Endothelial cell of hepatic sinusoid (primary cell): Measurements from ENCODE around the gene CHRNA5.

Source experiments
- in situ Hi-C: cut with HindIII; loops from 2 replicates; pipeline ENCODE4 v1.10.0; 2017; ENCODE audit warnings: low sequenced_read_pairs

Gene CHRNA5

DNA sequence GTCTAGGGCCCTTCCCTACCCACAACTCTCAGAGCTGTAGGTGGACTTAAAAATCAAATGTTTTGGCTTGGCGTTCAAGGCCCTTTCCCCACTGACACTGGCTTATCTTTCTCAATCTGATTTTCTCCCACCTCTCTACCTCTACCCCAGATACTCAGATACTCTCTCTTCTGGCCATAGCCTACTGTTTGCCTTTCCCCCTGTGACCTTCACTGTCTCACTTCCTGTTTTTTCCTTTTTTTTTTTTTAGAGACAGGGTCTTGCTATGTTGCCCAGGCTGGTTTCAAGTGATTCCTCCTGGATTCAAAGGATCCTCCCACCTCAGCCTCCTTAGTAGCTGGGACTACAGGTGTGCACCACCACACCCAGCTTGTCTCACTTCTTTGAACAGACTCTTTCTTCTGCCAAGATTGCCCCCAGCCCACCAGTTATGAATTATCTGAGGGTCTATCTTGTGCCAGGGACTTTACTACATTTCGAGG is 71.1 kb downstream of the CHRNA5 start:
- in situ Hi-C loops, result loop anchor here (5.0 kb wide), 1 partner anchor 71 kb away; no protein-coding TSS in a partner anchor

DNA sequence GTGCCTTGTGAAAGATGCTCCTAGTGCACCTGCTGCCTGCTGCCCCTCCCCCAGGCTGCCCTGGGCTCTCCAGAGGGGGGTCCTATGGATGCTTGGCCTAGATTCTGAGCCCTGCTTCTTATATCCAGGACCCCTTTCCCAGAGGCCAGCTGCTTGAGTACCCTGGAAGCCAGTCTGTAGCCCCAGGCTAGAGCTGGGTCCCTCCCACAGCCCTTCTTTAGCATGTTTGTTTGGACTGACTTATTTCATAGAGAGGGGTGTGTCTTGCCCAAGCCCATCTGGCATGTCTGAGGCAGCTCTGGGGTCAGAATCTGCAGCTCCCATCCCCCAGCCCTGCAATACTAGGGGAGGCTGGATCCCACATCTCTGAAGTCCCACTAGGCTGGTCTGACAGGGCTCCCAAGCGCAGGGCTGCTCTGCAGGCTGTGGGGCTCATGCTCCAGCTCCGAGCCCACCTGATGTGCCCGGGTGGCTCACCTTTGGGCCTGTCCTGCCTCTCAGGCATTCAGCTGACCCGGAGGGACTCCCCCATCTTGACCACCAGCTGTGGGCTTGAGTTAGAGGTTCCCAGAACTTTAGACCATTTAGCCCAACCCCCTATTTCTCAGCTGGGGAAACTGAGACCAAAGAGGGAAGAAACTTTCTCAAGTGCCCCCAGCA is 72.6 kb downstream of the CHRNA5 start:
- in situ Hi-C loops, result loop anchor here (5.0 kb wide), 1 partner anchor 69 kb away; no protein-coding TSS in a partner anchor

DNA sequence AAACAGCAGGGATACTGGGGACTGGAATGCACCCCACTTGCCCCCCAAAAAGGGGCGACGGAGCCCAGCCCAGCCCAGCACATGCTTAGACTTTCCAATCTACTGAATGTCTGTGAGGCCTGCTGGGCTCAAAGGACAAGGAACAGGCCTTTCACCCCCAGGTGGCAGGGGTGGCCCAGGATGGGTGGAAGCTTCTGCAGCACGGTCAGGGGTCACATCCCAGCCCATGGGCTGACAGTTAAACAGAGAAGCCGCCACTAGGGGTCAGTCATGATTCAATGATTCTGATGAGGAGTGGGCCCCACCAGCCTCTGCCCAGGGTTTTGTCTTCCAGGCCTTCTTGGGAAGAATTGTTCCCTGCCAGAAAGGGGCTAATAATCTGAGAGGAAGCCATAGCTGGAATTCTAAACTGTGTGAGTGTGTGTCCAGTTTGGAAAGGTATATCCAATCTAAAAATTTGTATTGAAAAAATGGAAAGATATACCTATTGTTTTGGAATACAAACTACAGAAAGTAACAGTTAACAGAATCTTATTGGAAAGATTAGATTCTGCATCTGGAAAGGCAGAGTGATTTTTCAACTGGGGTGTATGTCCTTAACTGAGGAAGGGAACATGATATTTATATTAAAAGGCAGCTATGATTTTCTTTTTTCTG is 73.5 kb downstream of the CHRNA5 start:
- in situ Hi-C loops, result loop anchor here (5.0 kb wide), 1 partner anchor 69 kb away; no protein-coding TSS in a partner anchor

DNA sequence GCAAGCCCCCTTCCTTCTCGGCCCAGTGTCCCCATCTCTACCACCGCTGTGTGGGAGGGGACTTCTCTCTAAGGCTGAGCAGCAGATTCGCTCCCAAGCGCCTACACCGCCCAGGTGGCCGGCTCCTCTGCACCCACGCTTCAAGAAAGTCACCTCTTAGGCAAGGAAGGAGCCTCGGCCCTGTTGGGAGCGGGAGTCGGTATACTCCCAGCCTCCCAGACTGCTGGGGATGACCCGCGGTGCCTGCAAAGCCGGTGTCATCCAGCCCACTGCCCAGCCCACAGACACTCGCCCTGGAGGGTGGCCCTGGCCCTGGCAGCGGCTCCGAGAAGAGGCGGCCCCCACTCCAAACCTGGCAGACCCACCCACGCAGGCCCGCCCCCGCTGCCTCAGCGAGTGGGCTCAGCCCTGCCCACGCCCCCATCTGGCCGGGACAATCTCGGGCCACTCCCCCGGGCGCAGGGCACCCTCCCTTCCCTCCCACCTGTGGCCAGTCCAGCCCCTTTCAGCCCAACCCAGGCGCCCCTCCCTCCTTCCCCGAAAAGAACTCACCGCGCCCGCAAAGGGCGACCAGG is 75.3 kb downstream of the CHRNA5 start:
- in situ Hi-C loops, result no loop called here

DNA sequence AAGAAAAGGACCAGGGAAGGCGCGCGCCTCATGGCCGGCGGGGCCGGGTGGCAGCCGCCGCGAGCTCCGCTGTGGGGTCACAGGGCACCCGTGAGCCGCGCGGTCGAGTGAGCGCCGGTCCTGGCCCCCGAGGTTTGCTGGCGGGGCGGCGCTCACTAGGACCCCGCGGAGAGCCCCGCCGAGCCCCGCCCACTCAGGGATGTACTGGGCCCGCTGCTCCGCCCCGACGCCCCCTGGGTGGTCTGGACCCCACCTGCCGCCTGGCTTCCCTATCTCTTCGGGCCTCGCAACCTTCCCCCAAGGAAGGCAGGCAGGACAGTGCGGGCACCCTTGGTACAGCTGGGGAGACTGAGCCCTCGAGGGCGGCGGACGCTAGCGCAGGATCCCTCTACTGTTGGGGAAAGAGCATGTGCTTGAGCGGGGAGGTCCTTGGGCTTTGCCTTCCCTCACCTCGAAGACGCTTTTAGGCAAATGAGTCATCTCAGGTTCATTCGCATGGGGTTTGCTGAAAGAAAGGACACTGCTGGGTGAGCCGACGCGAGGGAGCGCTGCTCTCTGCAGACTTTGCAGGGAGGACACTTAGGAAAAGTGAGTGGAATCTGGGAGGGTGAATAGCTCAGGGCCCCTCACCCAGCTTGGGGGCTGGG is 75.9 kb downstream of the CHRNA5 start, which contains the start of gene CHRNB4:
TSS of gene CHRNB4 (minus strand) at position 109 of the 647 bp plus-strand sequence. CDS start at position 32, 77 bp downstream.
- in situ Hi-C loops, result no loop called here

DNA sequence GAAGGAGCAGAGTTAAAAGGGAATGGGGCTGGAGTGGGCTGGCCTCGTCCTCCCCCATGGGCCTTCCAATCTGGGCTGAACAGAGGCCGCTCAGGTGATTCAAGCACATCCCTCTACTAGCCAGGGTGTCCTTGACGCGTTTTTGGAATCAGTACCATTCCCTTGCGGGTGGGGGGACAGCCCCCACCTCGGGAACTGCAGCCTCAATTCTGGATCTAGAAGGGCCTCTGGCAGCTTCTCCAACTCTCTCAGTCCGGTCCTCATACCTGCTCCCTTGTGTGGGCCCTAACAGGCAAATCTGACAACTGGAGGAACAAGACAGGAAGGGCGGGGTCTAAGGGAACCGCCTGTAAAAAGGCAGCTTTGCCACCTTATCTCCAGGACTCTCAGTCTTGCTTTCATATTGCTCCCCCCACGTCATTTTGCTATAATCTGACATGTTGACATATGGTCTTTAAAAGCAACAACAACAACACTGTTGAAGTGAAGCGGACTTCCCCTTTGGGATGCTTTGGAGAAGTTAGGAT is 76.5 kb downstream of the CHRNA5 start:
- in situ Hi-C loops, result no loop called here

DNA sequence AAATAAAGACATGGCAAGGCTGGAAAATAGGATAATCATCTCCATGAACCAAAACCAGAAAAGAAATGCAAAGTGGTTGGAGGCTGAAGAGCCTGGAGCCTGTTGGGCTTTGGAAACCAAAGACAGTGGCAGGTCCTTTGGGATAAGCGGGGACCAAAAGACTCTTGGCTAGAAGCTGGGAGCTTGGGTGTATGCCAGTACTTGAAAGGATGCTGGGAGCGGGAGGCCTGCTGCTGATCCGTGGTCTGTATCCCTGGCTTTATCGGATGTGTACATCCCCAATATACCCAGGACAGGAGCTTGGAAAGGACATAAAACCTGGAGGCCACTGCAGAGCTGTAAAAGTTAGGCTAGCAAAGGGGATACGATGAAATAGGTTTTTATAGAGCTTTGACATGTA is 77.0 kb downstream of the CHRNA5 start:
- in situ Hi-C loops, result no loop called here
